ENCODE results near the gene ZNF576.

ZNF576 gene

DNA sequence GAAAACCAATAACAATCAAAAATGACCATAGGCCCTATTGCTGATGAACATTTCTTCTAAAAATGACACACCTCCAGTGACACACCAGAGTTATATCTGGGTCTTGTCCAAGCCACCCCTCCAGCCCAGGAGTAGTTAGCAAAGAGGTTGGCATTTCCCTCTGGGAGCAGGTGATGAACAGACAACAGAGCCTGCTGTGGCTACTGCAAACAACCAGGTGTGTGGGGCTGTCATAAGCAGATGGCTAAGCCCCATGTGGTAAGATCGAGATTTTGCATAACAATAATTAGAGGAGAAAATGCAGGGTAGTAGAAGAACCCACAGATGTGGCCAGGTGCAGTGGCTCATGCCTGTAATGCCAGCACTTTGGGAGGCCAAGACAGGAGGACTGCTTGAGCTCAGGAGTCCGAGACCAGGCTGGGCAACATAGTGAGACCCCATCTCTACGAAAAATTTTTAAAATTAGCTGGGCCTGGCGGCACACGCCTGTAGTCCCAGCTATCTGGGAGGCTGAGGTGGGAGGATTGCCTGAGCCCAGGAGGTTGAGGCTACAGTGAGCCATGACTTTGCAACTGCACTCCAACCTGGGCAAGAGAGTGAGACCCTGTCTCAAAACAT is 26.1 kb upstream of the ZNF576 start (continued):
- TF ChIP-seq, protein P1, sequence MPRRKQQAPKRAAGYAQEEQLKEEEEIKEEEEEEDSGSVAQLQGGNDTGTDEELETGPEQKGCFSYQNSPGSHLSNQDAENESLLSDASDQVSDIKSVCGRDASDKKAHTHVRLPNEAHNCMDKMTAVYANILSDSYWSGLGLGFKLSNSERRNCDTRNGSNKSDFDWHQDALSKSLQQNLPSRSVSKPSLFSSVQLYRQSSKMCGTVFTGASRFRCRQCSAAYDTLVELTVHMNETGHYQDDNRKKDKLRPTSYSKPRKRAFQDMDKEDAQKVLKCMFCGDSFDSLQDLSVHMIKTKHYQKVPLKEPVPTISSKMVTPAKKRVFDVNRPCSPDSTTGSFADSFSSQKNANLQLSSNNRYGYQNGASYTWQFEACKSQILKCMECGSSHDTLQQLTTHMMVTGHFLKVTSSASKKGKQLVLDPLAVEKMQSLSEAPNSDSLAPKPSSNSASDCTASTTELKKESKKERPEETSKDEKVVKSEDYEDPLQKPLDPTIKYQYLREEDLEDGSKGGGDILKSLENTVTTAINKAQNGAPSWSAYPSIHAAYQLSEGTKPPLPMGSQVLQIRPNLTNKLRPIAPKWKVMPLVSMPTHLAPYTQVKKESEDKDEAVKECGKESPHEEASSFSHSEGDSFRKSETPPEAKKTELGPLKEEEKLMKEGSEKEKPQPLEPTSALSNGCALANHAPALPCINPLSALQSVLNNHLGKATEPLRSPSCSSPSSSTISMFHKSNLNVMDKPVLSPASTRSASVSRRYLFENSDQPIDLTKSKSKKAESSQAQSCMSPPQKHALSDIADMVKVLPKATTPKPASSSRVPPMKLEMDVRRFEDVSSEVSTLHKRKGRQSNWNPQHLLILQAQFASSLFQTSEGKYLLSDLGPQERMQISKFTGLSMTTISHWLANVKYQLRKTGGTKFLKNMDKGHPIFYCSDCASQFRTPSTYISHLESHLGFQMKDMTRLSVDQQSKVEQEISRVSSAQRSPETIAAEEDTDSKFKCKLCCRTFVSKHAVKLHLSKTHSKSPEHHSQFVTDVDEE (CRISPR knock-in tag; IDR thresholded peaks at IDR 0.05) = no peak
- TF ChIP-seq OSR1 (CRISPR knock-in tag; IDR thresholded peaks at IDR 0.05) = no peak

- no peak for TF ChIP-seq BACH2 (CRISPR knock-in tag; IDR thresholded peaks at IDR 0.05; ENCODE audit: borderline replicate concordance)
- no peak for TF ChIP-seq ZFP30 (CRISPR knock-in tag; IDR thresholded peaks at IDR 0.05)
- no peak for TF ChIP-seq ARNTL (CRISPR knock-in tag; IDR thresholded peaks at IDR 0.05; ENCODE audit: borderline replicate concordance, low read depth)
- no peak for TF ChIP-seq ISL1 (CRISPR knock-in tag; IDR thresholded peaks at IDR 0.05)
- TF ChIP-seq CSDC2 (CRISPR knock-in tag; IDR thresholded peaks at IDR 0.05) = no peak
- TF ChIP-seq GLIS3 (CRISPR knock-in tag; IDR thresholded peaks at IDR 0.05) = no peak
- TF ChIP-seq TOX (CRISPR knock-in tag; IDR thresholded peaks at IDR 0.05; ENCODE audit: borderline replicate concordance) = no peak
- no peak for TF ChIP-seq RARB (CRISPR knock-in tag; IDR thresholded peaks at IDR 0.05)
- TF ChIP-seq TCF4 (CRISPR knock-in tag; IDR thresholded peaks at IDR 0.05; ENCODE audit: borderline replicate concordance) = no peak
- no peak for TF ChIP-seq ZNF8 (CRISPR knock-in tag; IDR thresholded peaks at IDR 0.05)
- TF ChIP-seq, protein P1 (CRISPR knock-in tag; IDR thresholded peaks at IDR 0.05) = no peak
- TF ChIP-seq ESRRG (CRISPR knock-in tag; IDR thresholded peaks at IDR 0.05) = no peak
- TF ChIP-seq PPARA (CRISPR knock-in tag; IDR thresholded peaks at IDR 0.05; ENCODE audit: borderline replicate concordance) = no peak
- TF ChIP-seq SNAI2 (CRISPR knock-in tag; IDR thresholded peaks at IDR 0.05) = no peak
- TF ChIP-seq ZNF565 (CRISPR knock-in tag; conservative IDR thresholded peaks at IDR 0.05; ENCODE audit: low read depth) = no peak
- no peak for TF ChIP-seq POU6F1 (CRISPR knock-in tag; IDR thresholded peaks at IDR 0.05; ENCODE audit: borderline replicate concordance, low read depth)
- no peak for TF ChIP-seq PATZ1 (CRISPR knock-in tag; IDR thresholded peaks at IDR 0.05; ENCODE audit: borderline replicate concordance)
- no peak for TF ChIP-seq ZFP3 (CRISPR knock-in tag; IDR thresholded peaks at IDR 0.05)
- TF ChIP-seq CREB5 (CRISPR knock-in tag; IDR thresholded peaks at IDR 0.05; ENCODE audit: low read depth) = no peak
- no peak for TF ChIP-seq ZC3H10 (CRISPR knock-in tag; IDR thresholded peaks at IDR 0.05)
- no peak for ATAC-seq
These were observed 24.2 kb upstream of the ZNF576 start for GRCh38 chr19:43572171-43572588.
